ENCODE measurements around the gene TFPT. TPM values are rescaled to one million over a fixed set of nuclear protein-coding genes. Genes with fewer than 3 reads are reported as not detected.

The TFPT gene
- total RNA-seq: 32.1 and 36.2 TPM in 2 replicates
- 28.3 and 29.3 TPM in 2 replicates for polyA plus RNA-seq
- polyA plus RNA-seq (2011; cell fraction: cytosol; rRNA removed): 22.5 and 26.8 TPM in 2 replicates
- 10.5 and 11.7 TPM in 2 replicates for polyA plus RNA-seq (2011; cell fraction: nucleus; rRNA removed)
- 24.4 and 39.7 TPM in 2 replicates for polyA plus RNA-seq (2012)
- 6.1 and 6.3 TPM in 2 replicates for polyA minus RNA-seq
- polyA minus RNA-seq (2011; cell fraction: cytosol; rRNA and poly(A)+ RNA removed): 4.1 TPM
- 1.1 and 3.6 TPM in 2 replicates for polyA minus RNA-seq (2011; cell fraction: nucleus; rRNA and poly(A)+ RNA removed)
- percentile 56 among the genes with signal in this experiment for Bru-seq, nascent RNA
- BruChase-seq, experiment 1, labeled RNA remaining after a 6-hour chase: percentile 73 among the genes with signal in this experiment
- percentile 69 among the genes with signal in this experiment for BruChase-seq, experiment 2, labeled RNA remaining after a 2-hour chase
- long read RNA-seq, transcript TFPT-203 (6 exons, 1,205 nt): major isoform, 43 of 117 reads
- long read RNA-seq, partial matches to known transcripts: 38 of 117 reads
- long read RNA-seq, other reads (novel, unspliced or antisense): 35 of 117 reads

GRCh38 chr19:54115109-54116063 is at the start of gene TFPT, which contains the start of gene PRPF31:
TSS of gene TFPT (minus strand) at chr19:54115657. CDS start at chr19:54115269, 388 bp downstream.
TSS of gene PRPF31 (plus strand) at chr19:54115754. CDS start at chr19:54118279, 2,525 bp downstream.
- H3K27me3 ChIP-seq (ENCODE audit: control insufficient read depth in 2 of 2, insufficient read depth in 2 of 2, low read length in 2 of 2): no peaks in the 10 kb centered on the region
- no peaks in the 10 kb centered on the region for H3K9me3 ChIP-seq (replicated peaks; ENCODE audit: control insufficient read depth, insufficient read depth, low read length)
- peak within 1 kb of the TSS; percentile 73 for H3K27ac ChIP-seq (ENCODE audit: insufficient read depth, low read depth, low read length)
- CTCF ChIA-PET: interaction anchor here (0.7 to 1.7 kb wide), 6 partner anchors 8 to 307 kb away, joined by 3 to 5 read pairs (median 4); partner anchors contain the start of gene CNOT3
- H3K4me3 ChIP-seq (replicated peaks in 1 of 3; ENCODE audit: insufficient read depth in 1 of 3, low read depth in 1 of 3, low read length in 3 of 3): peak within 1 kb of the TSS; percentile 51 to 81 (median 68)
- DNase-seq (ENCODE audit: low read depth, low spot score): peak; percentile 98
- H3K9me1 ChIP-seq (replicated peaks; ENCODE audit: control insufficient read depth, extremely low read depth, insufficient read depth, low read length): no peaks in the 10 kb centered on the region
- POLR2A ChIA-PET: interaction anchor here (0.7 to 2.1 kb wide), 4 partner anchors 8 to 86 kb away, joined by 3 to 13 read pairs (median 4); partner anchors contain the start of genes CNOT3 and MBOAT7
- H3K4me2 ChIP-seq (ENCODE audit: insufficient read depth, low read length): peak within 1 kb of the TSS; percentile 84
- H3K79me2 ChIP-seq (ENCODE audit: control insufficient read depth, insufficient read depth, low read length): peaks cover 17% of the 10 kb centered on the region
- TSS peak; percentile 61 for BruUV-seq (replicated peaks)
- dilution Hi-C loops (cut with MboI; ENCODE audit: extremely low pct_ligation_motif_present, low sequenced_read_pairs): no loop called here
- peak within 1 kb of the TSS; percentile 70 for H2AFZ ChIP-seq (ENCODE audit: low read depth, low read length)
- no peaks in the 10 kb centered on the region for H4K20me1 ChIP-seq (replicated peaks; ENCODE audit: control insufficient read depth, extremely low read depth, insufficient read depth, low read length)
- H3K36me3 ChIP-seq (ENCODE audit: control insufficient read depth in 2 of 2, extremely low read depth in 1 of 2, insufficient read depth in 2 of 2, low read length in 2 of 2): peaks cover 7 to 13% of the 10 kb centered on the region in 2 experiments
- intact Hi-C loops (cut with micrococcal nuclease): loop anchor here (1.0 to 5.0 kb wide), 4 partner anchors 13 to 133 kb away; partner anchors contain the start of genes CNOT3, LENG1 and NDUFA3
- H3K9ac ChIP-seq (replicated peaks; ENCODE audit: extremely low read depth, insufficient read depth, low read length): peak within 1 kb of the TSS; percentile 82
- FAIRE-seq: peak; percentile 97
- H3K4me1 ChIP-seq (ENCODE audit: control insufficient read depth, extremely low read depth, insufficient read depth, low read length): peaks cover 7% of the 10 kb centered on the region
- TF ChIP-seq MAX (IDR thresholded peaks at IDR 0.05; ENCODE audit: insufficient read depth, insufficient read length) (no peak), POLR2AphosphoS5 (IDR thresholded peaks at IDR 0.05; ENCODE audit: insufficient read depth, low read depth, low read length) (peak; percentile 64), EZH2 (IDR thresholded peaks at IDR 0.05; ENCODE audit: borderline replicate concordance, low read depth, low read length, severe bottlenecking) (no peak), POLR2A (IDR thresholded peaks at IDR 0.05; ENCODE audit: low read depth, low read length) (peak; percentile 71), JUN (IDR thresholded peaks at IDR 0.05; ENCODE audit: borderline replicate concordance, insufficient read depth, insufficient read length, low read depth) (no peak), MYC (IDR thresholded peaks at IDR 0.05; ENCODE audit: low read depth, low read length) (peak; percentile 39)

All from endothelial cell of umbilical vein (primary cell).